ENCODE data around the gene IRF2BP2. TPM values are rescaled to one million over a fixed set of nuclear protein-coding genes. Genes with fewer than 3 reads are reported as not detected.

IRF2BP2 gene
- total RNA-seq, 2 donors from 2014 or later = 111 to 124 TPM

DNA sequence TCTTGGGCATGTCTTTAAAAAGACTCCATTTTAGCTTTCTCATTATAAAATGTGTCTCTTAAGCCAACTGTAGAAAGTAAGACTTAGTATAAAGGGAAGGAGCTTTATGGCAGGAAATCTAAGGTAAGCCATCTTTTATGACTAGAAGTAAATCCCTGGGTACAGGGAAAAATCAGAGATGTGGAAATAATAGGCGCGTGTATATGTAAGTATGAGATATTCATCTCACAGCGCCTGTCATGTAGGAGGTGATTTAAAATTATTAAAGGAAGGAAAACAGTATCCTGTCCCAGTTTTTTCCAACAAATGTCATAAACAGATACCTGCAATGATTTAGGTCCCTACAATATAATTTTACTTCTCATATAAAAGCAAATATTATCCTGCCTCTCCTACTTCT lies 35.0 kb upstream of the IRF2BP2 start:
- no peak overlapping the region for H3K4me3 ChIP-seq
- H3K27me3 ChIP-seq (replicated peaks; ENCODE audit: insufficient read depth) = no peaks in the 10 kb centered on the region
- no peak overlapping the region for H3K27ac ChIP-seq
- H3K9me3 ChIP-seq = no peaks in the 10 kb centered on the region
- intact Hi-C loops (cut with DNase I) = no loop called here
- WGBS = 68% methylated on average over 3 of the region's 3 CpGs
- no peaks in the 10 kb centered on the region for H3K36me3 ChIP-seq
- no peaks in the 10 kb centered on the region for H3K4me1 ChIP-seq (replicated peaks)
- TF ChIP-seq, protein P1, sequence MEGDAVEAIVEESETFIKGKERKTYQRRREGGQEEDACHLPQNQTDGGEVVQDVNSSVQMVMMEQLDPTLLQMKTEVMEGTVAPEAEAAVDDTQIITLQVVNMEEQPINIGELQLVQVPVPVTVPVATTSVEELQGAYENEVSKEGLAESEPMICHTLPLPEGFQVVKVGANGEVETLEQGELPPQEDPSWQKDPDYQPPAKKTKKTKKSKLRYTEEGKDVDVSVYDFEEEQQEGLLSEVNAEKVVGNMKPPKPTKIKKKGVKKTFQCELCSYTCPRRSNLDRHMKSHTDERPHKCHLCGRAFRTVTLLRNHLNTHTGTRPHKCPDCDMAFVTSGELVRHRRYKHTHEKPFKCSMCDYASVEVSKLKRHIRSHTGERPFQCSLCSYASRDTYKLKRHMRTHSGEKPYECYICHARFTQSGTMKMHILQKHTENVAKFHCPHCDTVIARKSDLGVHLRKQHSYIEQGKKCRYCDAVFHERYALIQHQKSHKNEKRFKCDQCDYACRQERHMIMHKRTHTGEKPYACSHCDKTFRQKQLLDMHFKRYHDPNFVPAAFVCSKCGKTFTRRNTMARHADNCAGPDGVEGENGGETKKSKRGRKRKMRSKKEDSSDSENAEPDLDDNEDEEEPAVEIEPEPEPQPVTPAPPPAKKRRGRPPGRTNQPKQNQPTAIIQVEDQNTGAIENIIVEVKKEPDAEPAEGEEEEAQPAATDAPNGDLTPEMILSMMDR (IDR thresholded peaks at IDR 0.05) = no peak
- TF ChIP-seq POLR2A (IDR thresholded peaks at IDR 0.05) (no peak), POLR2AphosphoS5 (IDR thresholded peaks at IDR 0.05) (no peak)
- DNase-seq (ENCODE audit: low spot score) = no peak

DNA sequence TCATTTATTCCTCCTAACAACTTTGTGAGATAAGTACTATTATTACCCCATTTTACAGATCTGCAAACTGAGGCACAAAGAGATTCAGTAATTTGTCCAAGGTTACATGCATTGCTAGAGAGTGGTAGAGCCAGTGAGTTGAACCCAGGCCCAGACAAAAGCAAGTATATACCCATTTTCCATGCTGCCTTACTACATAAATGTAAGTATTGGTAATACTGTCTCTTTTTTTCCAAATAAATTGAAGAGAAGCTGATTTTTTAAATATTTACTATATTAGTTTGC lies 33.8 kb upstream of the IRF2BP2 start:
- TF ChIP-seq POLR2AphosphoS5 (IDR thresholded peaks at IDR 0.05) = no peak
- TF ChIP-seq, protein P1 (IDR thresholded peaks at IDR 0.05) = no peak
- no peak for TF ChIP-seq POLR2A (IDR thresholded peaks at IDR 0.05)
- no peak for DNase-seq (ENCODE audit: low spot score)
- Histone ChIP-seq H3K4me3 (no peak overlapping the region), H3K36me3 (no peaks in the 10 kb centered on the region), H3K27me3 (replicated peaks; ENCODE audit: insufficient read depth) (no peaks in the 10 kb centered on the region), H3K4me1 (replicated peaks) (no peaks in the 10 kb centered on the region), H3K9me3 (no peaks in the 10 kb centered on the region), H3K27ac (no peak overlapping the region)
- intact Hi-C loops (cut with DNase I) = no loop called here

DNA sequence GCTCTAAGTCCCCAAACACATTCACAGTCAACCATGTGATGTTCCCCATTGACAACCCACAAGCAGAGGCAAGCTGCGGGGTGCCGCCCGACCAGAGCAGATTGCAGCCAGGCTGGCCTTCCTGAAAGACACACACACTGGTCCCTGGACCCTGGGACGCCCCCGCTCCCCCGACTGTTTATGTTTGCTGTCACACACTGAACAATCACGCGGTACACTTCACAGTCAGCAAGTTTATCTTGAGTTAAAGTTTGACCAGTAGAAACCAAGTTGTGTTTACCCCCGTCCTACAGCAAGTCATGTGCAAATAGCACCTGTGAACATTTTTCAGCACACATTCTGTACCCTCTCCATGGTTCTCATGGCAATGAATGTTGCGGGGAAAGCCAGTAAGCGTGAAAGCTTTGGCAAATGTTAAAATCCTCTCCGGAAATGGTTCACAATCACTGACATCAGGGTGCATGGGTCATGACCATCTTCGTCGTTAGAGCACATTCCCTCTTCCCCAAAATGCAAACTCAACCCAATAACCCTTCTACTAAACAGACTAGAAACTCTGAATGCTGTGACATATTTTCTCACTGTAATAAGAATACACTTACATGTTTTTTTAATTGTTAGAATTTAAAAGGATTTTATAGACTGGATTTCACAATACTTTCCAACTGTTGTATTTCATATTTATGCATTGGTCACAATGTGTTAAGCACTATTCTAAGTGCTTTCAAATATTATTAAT lies 33.3 kb upstream of the IRF2BP2 start:
- TF ChIP-seq, protein P1 (IDR thresholded peaks at IDR 0.05) = no peak
- TF ChIP-seq POLR2A (IDR thresholded peaks at IDR 0.05) (no peak), POLR2AphosphoS5 (IDR thresholded peaks at IDR 0.05) (no peak)
- no peak for DNase-seq (ENCODE audit: low spot score)
- WGBS = 63% methylated on average over 14 of the region's 14 CpGs
- intact Hi-C loops (cut with DNase I) = no loop called here
- H3K9me3 ChIP-seq = no peaks in the 10 kb centered on the region
- H3K36me3 ChIP-seq = no peaks in the 10 kb centered on the region
- no peak overlapping the region for H3K4me3 ChIP-seq
- H3K4me1 ChIP-seq (replicated peaks) = no peaks in the 10 kb centered on the region
- H3K27ac ChIP-seq = no peak overlapping the region
- H3K27me3 ChIP-seq (replicated peaks; ENCODE audit: insufficient read depth) = no peaks in the 10 kb centered on the region

DNA sequence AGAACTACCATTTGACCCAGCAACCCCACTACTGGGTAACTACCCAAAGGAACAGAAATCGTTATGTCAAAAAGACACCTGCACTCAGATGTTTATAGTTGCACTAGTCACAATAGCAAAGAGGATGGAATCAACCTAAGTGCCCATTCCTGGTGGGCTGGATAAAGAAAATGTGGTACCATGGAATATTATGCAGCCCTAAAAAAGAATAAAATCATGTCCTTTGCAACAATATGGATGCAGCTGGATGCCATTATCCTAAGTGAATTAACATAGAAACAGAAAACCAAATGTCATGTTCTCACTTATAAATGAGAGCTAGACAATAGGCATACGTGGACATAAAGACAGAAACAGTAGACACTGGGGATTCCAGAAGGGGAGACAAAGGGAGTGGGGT lies 32.5 kb upstream of the IRF2BP2 start:
- Histone ChIP-seq H3K4me1 (replicated peaks) (no peaks in the 10 kb centered on the region), H3K9me3 (no peaks in the 10 kb centered on the region), H3K27me3 (replicated peaks; ENCODE audit: insufficient read depth) (no peaks in the 10 kb centered on the region), H3K36me3 (no peaks in the 10 kb centered on the region), H3K4me3 (no peak overlapping the region), H3K27ac (no peak overlapping the region)
- WGBS = 95% methylated on average over 2 of the region's 2 CpGs
- intact Hi-C loops (cut with DNase I) = no loop called here
- TF ChIP-seq, protein P1 (IDR thresholded peaks at IDR 0.05) = no peak
- TF ChIP-seq POLR2A (IDR thresholded peaks at IDR 0.05) = no peak
- DNase-seq (ENCODE audit: low spot score) = no peak

DNA sequence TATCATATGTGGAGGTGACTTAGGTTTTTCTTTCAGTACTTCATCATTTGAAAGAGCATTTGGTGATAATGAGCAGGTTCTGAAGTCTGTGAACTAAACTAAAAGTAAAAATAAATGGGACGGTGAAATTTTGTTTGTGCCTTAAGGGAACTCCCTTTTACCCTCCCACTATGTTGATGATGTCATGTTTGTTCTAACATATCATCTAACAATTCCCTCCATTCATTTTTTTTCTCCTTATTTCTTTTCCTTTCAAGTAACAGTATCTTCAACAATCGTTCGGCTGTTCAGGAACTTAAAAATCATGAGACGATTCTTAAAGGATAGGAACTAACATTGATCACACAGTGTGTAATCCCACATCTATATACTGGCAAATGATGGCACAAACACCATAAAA lies 30.0 kb upstream of the IRF2BP2 start:
- intact Hi-C loops (cut with DNase I) = no loop called here
- H3K27ac ChIP-seq = no peak overlapping the region
- TF ChIP-seq, protein P1 (IDR thresholded peaks at IDR 0.05) = no peak
- TF ChIP-seq POLR2A (IDR thresholded peaks at IDR 0.05) (no peak), POLR2AphosphoS5 (IDR thresholded peaks at IDR 0.05) (no peak)
- 74% methylated on average over 4 of the region's 4 CpGs for WGBS
- no peak for DNase-seq (ENCODE audit: low spot score)
- no peaks in the 10 kb centered on the region for H3K4me1 ChIP-seq (replicated peaks)
- no peak overlapping the region for H3K4me3 ChIP-seq
- no peaks in the 10 kb centered on the region for H3K36me3 ChIP-seq
- no peaks in the 10 kb centered on the region for H3K27me3 ChIP-seq (replicated peaks; ENCODE audit: insufficient read depth)
- H3K9me3 ChIP-seq = no peaks in the 10 kb centered on the region
